OCI-LY7 (cell line): ENCODE results near the gene ZNF497.

ENCODE experiments used
- CTCF ChIP-seq: fragments of 200-600 bp; sonication (generic); conservative IDR thresholded peaks from 2 replicates; pipeline ENCODE4 v1.5.1; 2014; ENCODE audit warnings: mild to moderate bottlenecking, antibody characterized with exemption, low read length, moderate library complexity, mixed read lengths
- EZH2phosphoT487 ChIP-seq: fragments of 200-600 bp; sonication (generic); IDR thresholded peaks from 2 replicates; pipeline ENCODE4 v1.6.1; 2018; ENCODE audit warnings: low read depth, borderline replicate concordance, mild to moderate bottlenecking, mixed run types, antibody characterized with exemption, low read length, moderate library complexity, mixed read lengths

GRCh38 chr19:58398087-58398486 lies 35.5 kb upstream of the ZNF497 start:
- TF ChIP-seq CTCF: no peak
- TF ChIP-seq EZH2phosphoT487: no peak
